SK-N-SH treated with all-trans-retinoic acid at 6 μM for 48 hours (cell line): ENCODE data around the gene SMC1B.

Experiments used
- ATAC-seq: fragments of 200-7000 bp; cut with Tn5 transposase; 3 replicates; pipeline ENCODE4 v1.9.1; 2020; ENCODE audit warnings: mild to moderate bottlenecking, moderate library complexity
- ARNTL ChIP-seq: fragments of 450-650 bp; formaldehyde crosslinking; IDR thresholded peaks from 2 replicates; pipeline ENCODE4 v1.5.0; 2020; ENCODE audit warnings: low read depth, mild to moderate bottlenecking, moderate library complexity, borderline replicate concordance
- BACH2 ChIP-seq: fragments of 250-450 bp; sonication (Bioruptor Pico); IDR thresholded peaks from 2 replicates; pipeline ENCODE4 v1.9.0; 2021; ENCODE audit warnings: mild to moderate bottlenecking, borderline replicate concordance
- CSDC2 ChIP-seq: fragments of 250-450 bp; sonication (Bioruptor Pico); IDR thresholded peaks from 2 replicates; pipeline ENCODE4 v1.5.0; 2020; ENCODE audit warnings: mild to moderate bottlenecking, moderate library complexity
- ESRRG ChIP-seq: fragments of 250-450 bp; sonication (Bioruptor Pico); IDR thresholded peaks from 2 replicates; pipeline ENCODE4 v1.6.1; 2021; ENCODE audit warnings: mild to moderate bottlenecking
- GLIS3 ChIP-seq: fragments of 250-450 bp; sonication (Bioruptor Pico); IDR thresholded peaks from 2 replicates; pipeline ENCODE4 v1.5.0; 2020; ENCODE audit warnings: mild to moderate bottlenecking, moderate library complexity
- ISL1 ChIP-seq: fragments of 250-450 bp; sonication (Bioruptor Pico); IDR thresholded peaks from 2 replicates; pipeline ENCODE4 v2.1.2; 2022; ENCODE audit warnings: mild to moderate bottlenecking, moderate library complexity
- OSR1 ChIP-seq: fragments of 250-450 bp; sonication (Bioruptor Pico); IDR thresholded peaks from 2 replicates; pipeline ENCODE4 v1.8.0; 2022; ENCODE audit warnings: moderate library complexity, mild to moderate bottlenecking, inconsistent platforms
- PPARA ChIP-seq: fragments of 250-450 bp; sonication (Bioruptor Pico); IDR thresholded peaks from 2 replicates; pipeline ENCODE4 v1.5.0; 2020; ENCODE audit warnings: mild to moderate bottlenecking, borderline replicate concordance
- RARB ChIP-seq: fragments of 250-450 bp; sonication (Bioruptor Pico); IDR thresholded peaks from 2 replicates; pipeline ENCODE4 v1.8.0; 2021; ENCODE audit warnings: mild to moderate bottlenecking, moderate library complexity
- SNAI2 ChIP-seq: fragments of 250-450 bp; sonication (Bioruptor Pico); IDR thresholded peaks from 2 replicates; pipeline ENCODE4 v1.5.0; 2020; ENCODE audit warnings: mild to moderate bottlenecking, moderate library complexity
- TOX ChIP-seq: fragments of 250-450 bp; sonication (Bioruptor Pico); IDR thresholded peaks from 2 replicates; pipeline ENCODE4 v1.8.0; 2021; ENCODE audit warnings: mild to moderate bottlenecking, moderate library complexity, borderline replicate concordance
- ZC3H10 ChIP-seq: fragments of 250-450 bp; sonication (Bioruptor Pico); IDR thresholded peaks from 2 replicates; pipeline ENCODE4 v1.5.1; 2021; ENCODE audit warnings: mild to moderate bottlenecking, moderate library complexity
- ZFP3 ChIP-seq: fragments of 250-450 bp; sonication (Bioruptor Pico); IDR thresholded peaks from 2 replicates; pipeline ENCODE4 v1.5.0; 2020; ENCODE audit warnings: mild to moderate bottlenecking, moderate library complexity
- ZFP30 ChIP-seq: fragments of 450-650 bp; formaldehyde crosslinking; IDR thresholded peaks from 2 replicates; pipeline ENCODE4 v1.5.0; 2022; ENCODE audit warnings: mild to moderate bottlenecking, moderate library complexity
- ZNF565 ChIP-seq: fragments of 450-650 bp; formaldehyde crosslinking; conservative IDR thresholded peaks from 2 replicates; pipeline ENCODE4 v1.5.0; 2020; ENCODE audit warnings: low read depth, mild to moderate bottlenecking, moderate library complexity
- ZNF70 ChIP-seq: fragments of 450-650 bp; formaldehyde crosslinking; IDR thresholded peaks from 2 replicates; pipeline ENCODE4 v1.5.0; 2020; ENCODE audit warnings: mild to moderate bottlenecking, moderate library complexity
- ZNF8 ChIP-seq: fragments of 450-650 bp; formaldehyde crosslinking; IDR thresholded peaks from 2 replicates; pipeline ENCODE4 v1.5.0; 2020; ENCODE audit warnings: mild to moderate bottlenecking, moderate library complexity
- TF ChIP-seq, protein P1 (sequence below): fragments of 250-450 bp; sonication (Bioruptor Pico); IDR thresholded peaks from 2 replicates; pipeline ENCODE4 v1.8.0; 2020; ENCODE audit warnings: mild to moderate bottlenecking, moderate library complexity, borderline replicate concordance
- TF ChIP-seq, protein P2 (sequence below): fragments of 250-450 bp; sonication (Bioruptor Pico); IDR thresholded peaks from 2 replicates; pipeline ENCODE4 v1.8.0; 2021; ENCODE audit warnings: low read depth, mild to moderate bottlenecking, moderate library complexity, borderline replicate concordance
- TF ChIP-seq, protein P3 (sequence below): fragments of 250-450 bp; sonication (Bioruptor Pico); IDR thresholded peaks from 2 replicates; pipeline ENCODE4 v1.5.1; 2021; ENCODE audit warnings: mild to moderate bottlenecking, moderate library complexity
- TF ChIP-seq, protein P4 (sequence below): fragments of 250-450 bp; sonication (Bioruptor Pico); IDR thresholded peaks from 2 replicates; pipeline ENCODE4 v1.5.1; 2020; ENCODE audit warnings: low read depth, mild to moderate bottlenecking, moderate library complexity
- TF ChIP-seq, protein P5 (sequence below): fragments of 250-450 bp; sonication (Bioruptor Pico); IDR thresholded peaks from 2 replicates; pipeline ENCODE4 v1.5.0; 2020; ENCODE audit warnings: mild to moderate bottlenecking, moderate library complexity

SMC1B gene

DNA sequence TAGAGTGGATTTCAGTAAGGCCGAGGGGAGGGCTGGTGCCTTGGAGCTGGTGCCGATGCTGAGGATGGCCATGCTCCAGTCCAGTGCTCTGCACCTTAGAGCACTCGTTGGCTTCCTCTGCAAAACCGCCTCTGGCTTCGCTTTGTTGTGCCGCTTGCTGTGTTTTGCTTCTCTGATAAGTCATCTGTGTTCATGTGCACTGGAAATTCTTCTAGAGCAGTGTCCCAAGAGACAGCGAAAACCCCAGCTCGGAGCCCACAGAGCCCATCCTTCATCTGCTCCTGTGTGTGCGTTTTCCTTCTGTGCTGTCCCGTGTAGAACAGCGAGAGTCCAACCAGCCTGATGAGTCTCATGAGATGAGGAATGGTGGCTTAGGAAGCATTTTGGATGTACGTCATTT is 91.6 kb downstream of the SMC1B start:
- no peak for ATAC-seq
- TF ChIP-seq ZNF565 (CRISPR knock-in tag): no peak
- TF ChIP-seq ZNF70 (CRISPR knock-in tag): no peak
- no peak for TF ChIP-seq PPARA (CRISPR knock-in tag)
- TF ChIP-seq, protein P1, sequence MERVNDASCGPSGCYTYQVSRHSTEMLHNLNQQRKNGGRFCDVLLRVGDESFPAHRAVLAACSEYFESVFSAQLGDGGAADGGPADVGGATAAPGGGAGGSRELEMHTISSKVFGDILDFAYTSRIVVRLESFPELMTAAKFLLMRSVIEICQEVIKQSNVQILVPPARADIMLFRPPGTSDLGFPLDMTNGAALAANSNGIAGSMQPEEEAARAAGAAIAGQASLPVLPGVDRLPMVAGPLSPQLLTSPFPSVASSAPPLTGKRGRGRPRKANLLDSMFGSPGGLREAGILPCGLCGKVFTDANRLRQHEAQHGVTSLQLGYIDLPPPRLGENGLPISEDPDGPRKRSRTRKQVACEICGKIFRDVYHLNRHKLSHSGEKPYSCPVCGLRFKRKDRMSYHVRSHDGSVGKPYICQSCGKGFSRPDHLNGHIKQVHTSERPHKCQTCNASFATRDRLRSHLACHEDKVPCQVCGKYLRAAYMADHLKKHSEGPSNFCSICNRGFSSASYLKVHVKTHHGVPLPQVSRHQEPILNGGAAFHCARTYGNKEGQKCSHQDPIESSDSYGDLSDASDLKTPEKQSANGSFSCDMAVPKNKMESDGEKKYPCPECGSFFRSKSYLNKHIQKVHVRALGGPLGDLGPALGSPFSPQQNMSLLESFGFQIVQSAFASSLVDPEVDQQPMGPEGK (CRISPR knock-in tag): no peak
- no peak for TF ChIP-seq CSDC2 (CRISPR knock-in tag)
- TF ChIP-seq ESRRG: no peak
- TF ChIP-seq TOX: no peak
- TF ChIP-seq GLIS3 (CRISPR knock-in tag): no peak
- no peak for TF ChIP-seq ZC3H10 (CRISPR knock-in tag)
- TF ChIP-seq ZFP30: no peak
- TF ChIP-seq ZNF8 (CRISPR knock-in tag): no peak
- no peak for TF ChIP-seq BACH2
- no peak for TF ChIP-seq RARB (CRISPR knock-in tag)
- TF ChIP-seq ISL1 (CRISPR knock-in tag): no peak
- TF ChIP-seq, protein P2, sequence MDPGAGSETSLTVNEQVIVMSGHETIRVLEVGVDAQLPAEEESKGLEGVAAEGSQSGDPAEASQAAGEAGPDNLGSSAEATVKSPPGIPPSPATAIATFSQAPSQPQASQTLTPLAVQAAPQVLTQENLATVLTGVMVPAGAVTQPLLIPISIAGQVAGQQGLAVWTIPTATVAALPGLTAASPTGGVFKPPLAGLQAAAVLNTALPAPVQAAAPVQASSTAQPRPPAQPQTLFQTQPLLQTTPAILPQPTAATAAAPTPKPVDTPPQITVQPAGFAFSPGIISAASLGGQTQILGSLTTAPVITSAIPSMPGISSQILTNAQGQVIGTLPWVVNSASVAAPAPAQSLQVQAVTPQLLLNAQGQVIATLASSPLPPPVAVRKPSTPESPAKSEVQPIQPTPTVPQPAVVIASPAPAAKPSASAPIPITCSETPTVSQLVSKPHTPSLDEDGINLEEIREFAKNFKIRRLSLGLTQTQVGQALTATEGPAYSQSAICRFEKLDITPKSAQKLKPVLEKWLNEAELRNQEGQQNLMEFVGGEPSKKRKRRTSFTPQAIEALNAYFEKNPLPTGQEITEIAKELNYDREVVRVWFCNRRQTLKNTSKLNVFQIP (CRISPR knock-in tag): no peak
- no peak for TF ChIP-seq ARNTL (CRISPR knock-in tag)
- TF ChIP-seq, protein P3, sequence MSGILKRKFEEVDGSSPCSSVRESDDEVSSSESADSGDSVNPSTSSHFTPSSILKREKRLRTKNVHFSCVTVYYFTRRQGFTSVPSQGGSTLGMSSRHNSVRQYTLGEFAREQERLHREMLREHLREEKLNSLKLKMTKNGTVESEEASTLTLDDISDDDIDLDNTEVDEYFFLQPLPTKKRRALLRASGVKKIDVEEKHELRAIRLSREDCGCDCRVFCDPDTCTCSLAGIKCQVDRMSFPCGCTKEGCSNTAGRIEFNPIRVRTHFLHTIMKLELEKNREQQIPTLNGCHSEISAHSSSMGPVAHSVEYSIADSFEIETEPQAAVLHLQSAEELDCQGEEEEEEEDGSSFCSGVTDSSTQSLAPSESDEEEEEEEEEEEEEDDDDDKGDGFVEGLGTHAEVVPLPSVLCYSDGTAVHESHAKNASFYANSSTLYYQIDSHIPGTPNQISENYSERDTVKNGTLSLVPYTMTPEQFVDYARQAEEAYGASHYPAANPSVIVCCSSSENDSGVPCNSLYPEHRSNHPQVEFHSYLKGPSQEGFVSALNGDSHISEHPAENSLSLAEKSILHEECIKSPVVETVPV (CRISPR knock-in tag): no peak
- TF ChIP-seq SNAI2 (CRISPR knock-in tag): no peak
- TF ChIP-seq ZFP3 (CRISPR knock-in tag): no peak
- TF ChIP-seq, protein P4, sequence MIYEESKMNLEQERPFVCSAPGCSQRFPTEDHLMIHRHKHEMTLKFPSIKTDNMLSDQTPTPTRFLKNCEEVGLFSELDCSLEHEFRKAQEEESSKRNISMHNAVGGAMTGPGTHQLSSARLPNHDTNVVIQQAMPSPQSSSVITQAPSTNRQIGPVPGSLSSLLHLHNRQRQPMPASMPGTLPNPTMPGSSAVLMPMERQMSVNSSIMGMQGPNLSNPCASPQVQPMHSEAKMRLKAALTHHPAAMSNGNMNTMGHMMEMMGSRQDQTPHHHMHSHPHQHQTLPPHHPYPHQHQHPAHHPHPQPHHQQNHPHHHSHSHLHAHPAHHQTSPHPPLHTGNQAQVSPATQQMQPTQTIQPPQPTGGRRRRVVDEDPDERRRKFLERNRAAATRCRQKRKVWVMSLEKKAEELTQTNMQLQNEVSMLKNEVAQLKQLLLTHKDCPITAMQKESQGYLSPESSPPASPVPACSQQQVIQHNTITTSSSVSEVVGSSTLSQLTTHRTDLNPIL (CRISPR knock-in tag): no peak

DNA sequence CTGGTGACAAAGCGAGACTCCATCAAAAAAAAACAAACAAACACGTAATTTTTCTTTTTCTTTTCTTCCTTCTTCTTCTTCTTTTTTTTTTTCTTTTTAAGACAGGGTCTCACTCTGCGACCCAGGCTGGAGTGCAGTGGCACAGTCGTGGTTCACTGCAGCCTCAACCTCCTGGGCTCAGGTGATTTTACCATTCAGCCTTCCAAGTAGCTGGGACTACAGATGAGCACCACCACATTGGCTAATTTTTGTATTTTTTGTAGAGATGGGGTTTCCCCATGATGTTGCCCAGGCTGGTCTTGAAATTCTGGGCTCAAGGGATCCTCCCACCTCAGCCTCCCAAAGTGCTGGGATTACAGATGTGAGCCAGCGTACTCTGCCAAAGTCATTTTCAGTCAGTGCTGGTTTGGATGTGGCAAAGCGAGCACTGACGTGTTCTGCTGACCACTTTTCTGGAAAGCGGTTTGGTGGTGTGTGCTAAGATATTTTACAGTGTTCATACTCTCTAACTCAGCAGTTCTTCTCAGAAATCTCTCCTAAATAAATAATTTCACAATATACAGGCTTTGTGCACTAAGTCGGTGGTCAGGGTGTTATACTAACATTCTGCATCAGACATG is 92.9 kb downstream of the SMC1B start:
- TF ChIP-seq OSR1 (CRISPR knock-in tag): no peak
- TF ChIP-seq, protein P1 (CRISPR knock-in tag): no peak
- TF ChIP-seq, protein P3 (CRISPR knock-in tag): no peak
- TF ChIP-seq PPARA (CRISPR knock-in tag): no peak
- TF ChIP-seq, protein P2 (CRISPR knock-in tag): no peak
- TF ChIP-seq, protein P5, sequence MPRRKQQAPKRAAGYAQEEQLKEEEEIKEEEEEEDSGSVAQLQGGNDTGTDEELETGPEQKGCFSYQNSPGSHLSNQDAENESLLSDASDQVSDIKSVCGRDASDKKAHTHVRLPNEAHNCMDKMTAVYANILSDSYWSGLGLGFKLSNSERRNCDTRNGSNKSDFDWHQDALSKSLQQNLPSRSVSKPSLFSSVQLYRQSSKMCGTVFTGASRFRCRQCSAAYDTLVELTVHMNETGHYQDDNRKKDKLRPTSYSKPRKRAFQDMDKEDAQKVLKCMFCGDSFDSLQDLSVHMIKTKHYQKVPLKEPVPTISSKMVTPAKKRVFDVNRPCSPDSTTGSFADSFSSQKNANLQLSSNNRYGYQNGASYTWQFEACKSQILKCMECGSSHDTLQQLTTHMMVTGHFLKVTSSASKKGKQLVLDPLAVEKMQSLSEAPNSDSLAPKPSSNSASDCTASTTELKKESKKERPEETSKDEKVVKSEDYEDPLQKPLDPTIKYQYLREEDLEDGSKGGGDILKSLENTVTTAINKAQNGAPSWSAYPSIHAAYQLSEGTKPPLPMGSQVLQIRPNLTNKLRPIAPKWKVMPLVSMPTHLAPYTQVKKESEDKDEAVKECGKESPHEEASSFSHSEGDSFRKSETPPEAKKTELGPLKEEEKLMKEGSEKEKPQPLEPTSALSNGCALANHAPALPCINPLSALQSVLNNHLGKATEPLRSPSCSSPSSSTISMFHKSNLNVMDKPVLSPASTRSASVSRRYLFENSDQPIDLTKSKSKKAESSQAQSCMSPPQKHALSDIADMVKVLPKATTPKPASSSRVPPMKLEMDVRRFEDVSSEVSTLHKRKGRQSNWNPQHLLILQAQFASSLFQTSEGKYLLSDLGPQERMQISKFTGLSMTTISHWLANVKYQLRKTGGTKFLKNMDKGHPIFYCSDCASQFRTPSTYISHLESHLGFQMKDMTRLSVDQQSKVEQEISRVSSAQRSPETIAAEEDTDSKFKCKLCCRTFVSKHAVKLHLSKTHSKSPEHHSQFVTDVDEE (CRISPR knock-in tag): no peak
- TF ChIP-seq ZFP3 (CRISPR knock-in tag): no peak
- no peak for TF ChIP-seq ARNTL (CRISPR knock-in tag)
- no peak for TF ChIP-seq ZNF70 (CRISPR knock-in tag)
- no peak for TF ChIP-seq ZNF8 (CRISPR knock-in tag)
- no peak for TF ChIP-seq BACH2
- no peak for ATAC-seq
